GM10248 (cell line): ENCODE measurements around the gene CD74.
A peak's percentile ranks its signal among the peaks of the same experiment; 100 is the strongest.

Experiments
- CTCF ChIA-PET: fragments of 300-600 bp; sonication (Branson Sonifier 250); formaldehyde crosslinking; extraction: SDS; loops from one replicate; lab custom pipeline; 2021; ENCODE audit warnings: antibody characterized with exemption; lab: Yijun Ruan, JAX
- POLR2A ChIA-PET: fragments of 350-650 bp; sonication (Branson Sonifier 250); formaldehyde crosslinking; extraction: SDS; loops from one replicate; lab custom pipeline; 2020; ENCODE audit warnings: antibody characterized with exemption; lab: Yijun Ruan, JAX
- DNase-seq: peaks from one replicate; pipeline ENCODE4 v3.0.0; 2012; ENCODE audit errors: extremely low spot score
- TF ChIP-seq, protein P1 (sequence below): IDR thresholded peaks from 2 replicates; pipeline ENCODE4 v1.5.1; 2012; ENCODE audit warnings: mild to moderate bottlenecking, low read depth; ENCODE audit errors: extremely low read depth, missing control alignments, control extremely low read depth

The CD74 gene

DNA sequence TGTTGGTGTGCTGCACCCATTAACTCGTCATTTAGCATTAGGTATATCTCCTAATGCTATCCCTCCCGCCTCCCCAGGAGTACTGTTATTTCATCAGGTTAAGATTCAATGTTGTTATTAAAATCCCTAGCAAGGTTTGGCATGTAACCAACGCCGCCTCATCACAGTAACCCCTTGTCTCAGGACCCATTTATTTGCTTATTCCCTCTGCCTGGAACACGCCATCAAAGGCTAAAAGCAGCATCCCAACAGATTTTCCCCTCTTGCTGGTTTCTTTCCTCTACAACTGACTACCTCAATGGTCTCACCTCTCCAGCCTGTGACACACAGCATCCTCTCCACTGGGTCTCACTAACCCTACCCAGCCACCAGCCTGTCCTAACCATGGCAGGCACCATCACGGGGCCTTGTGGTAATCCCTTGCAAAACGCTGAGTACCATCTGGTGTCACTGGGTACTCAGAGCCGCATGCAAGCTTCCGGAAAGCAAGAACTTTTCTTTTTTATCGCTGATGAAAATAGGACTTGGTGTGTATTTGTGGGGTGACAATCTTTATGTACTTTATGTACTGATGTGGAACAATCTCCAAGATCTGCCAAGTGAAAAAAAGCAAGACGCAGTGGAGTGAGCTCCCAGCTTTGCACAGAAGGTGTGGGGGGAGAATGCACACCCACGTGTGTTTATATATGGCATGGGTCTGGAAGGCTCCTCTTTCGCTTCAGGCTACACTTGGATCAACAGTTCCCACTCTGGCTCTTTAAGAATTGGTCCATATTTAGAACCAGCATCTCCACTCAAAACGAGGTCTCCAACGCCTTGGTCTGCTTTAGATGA, 30.7 kb upstream of the CD74 start:
- ChIA-PET CTCF (interaction anchor here (1.0 to 16.0 kb wide), 4 partner anchors 7 to 44 kb away, joined by 4 to 222 read pairs (median 6); no protein-coding TSS in a partner anchor), POLR2A (interaction anchor here (1.4 kb wide), 1 partner anchor 31 kb away, joined by 3 read pairs; the partner anchor contains the start of gene CD74)
- TF ChIP-seq, protein P1, sequence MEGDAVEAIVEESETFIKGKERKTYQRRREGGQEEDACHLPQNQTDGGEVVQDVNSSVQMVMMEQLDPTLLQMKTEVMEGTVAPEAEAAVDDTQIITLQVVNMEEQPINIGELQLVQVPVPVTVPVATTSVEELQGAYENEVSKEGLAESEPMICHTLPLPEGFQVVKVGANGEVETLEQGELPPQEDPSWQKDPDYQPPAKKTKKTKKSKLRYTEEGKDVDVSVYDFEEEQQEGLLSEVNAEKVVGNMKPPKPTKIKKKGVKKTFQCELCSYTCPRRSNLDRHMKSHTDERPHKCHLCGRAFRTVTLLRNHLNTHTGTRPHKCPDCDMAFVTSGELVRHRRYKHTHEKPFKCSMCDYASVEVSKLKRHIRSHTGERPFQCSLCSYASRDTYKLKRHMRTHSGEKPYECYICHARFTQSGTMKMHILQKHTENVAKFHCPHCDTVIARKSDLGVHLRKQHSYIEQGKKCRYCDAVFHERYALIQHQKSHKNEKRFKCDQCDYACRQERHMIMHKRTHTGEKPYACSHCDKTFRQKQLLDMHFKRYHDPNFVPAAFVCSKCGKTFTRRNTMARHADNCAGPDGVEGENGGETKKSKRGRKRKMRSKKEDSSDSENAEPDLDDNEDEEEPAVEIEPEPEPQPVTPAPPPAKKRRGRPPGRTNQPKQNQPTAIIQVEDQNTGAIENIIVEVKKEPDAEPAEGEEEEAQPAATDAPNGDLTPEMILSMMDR = no peak
- DNase-seq = no peak

DNA sequence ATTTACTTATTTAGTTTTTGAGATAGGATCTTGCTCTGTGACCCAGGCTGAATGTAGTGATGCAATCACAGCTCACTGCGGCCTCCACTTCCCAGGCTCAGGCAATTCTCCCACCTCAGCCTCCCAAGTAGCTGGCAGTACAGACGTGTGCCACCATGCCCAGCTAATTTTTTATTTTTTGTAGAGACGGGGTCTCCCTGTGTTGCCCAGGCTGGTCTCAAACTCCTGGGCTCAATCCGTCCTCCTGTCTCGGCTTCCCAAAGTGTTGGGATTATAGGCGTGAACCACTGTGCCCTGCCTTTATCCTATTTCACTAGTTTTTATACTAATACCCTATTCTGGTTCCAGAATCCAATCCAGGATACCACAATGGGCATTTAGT, 30.0 kb upstream of the CD74 start:
- ChIA-PET CTCF (interaction anchor here (1.6 to 16.0 kb wide), 2 partner anchors 16 to 42 kb away, joined by 6 to 222 read pairs; no protein-coding TSS in a partner anchor), POLR2A (interaction anchor here (0.6 to 1.4 kb wide), 2 partner anchors 30 to 33 kb away, joined by 3 read pairs; partner anchors contain the start of gene CD74)
- no peak for DNase-seq
- TF ChIP-seq, protein P1 = no peak

DNA sequence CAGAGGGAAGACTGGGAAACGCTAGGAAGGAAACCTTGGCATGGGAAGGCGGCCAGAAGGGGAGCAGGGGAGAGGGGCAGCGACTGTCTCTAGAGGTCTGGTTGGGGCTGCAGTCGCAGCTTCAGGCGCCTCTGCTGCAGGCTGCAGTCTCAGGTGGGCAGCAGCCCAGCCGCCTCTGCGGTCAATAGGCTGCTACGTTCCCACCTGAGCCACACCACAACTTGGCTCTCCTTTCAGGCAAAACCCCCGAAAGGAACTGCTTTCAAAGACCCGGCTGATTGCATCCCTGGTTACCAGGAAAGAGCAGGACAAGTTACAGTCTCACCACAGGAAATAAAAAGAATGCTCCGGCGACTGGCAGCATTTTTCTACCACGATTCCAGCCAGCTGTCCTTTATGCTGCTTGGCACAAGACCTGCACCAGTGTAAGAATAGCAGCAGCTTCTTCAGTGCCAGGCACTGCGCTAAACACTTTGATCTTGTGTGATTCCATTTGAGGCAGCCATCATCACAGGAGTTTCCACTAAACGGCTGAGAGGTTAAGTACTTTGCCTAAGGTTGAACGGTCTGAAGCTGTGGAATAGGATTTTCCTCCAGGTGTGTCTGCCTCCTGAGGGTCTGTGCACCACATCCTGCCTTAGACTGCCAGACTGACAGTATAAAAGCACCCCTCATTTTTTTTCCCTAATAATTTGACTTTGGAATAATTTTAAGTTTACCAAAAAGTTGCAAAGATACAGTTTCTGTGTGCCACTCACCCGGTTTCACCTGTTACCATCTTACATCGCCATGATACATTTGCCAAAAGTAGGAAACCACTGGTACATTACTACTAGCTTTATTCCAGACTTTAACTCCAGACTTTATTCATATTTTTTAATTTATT, 29.3 kb upstream of the CD74 start:
- no peak for DNase-seq
- ChIA-PET POLR2A (interaction anchor here (0.6 to 1.4 kb wide), 2 partner anchors 29 to 33 kb away, joined by 3 read pairs; partner anchors contain the start of gene CD74), CTCF (interaction anchor here (1.6 to 16.0 kb wide), 3 partner anchors 8 to 41 kb away, joined by 6 to 222 read pairs (median 26); partner anchors contain the start of gene RPS14)
- TF ChIP-seq, protein P1 = no peak

DNA sequence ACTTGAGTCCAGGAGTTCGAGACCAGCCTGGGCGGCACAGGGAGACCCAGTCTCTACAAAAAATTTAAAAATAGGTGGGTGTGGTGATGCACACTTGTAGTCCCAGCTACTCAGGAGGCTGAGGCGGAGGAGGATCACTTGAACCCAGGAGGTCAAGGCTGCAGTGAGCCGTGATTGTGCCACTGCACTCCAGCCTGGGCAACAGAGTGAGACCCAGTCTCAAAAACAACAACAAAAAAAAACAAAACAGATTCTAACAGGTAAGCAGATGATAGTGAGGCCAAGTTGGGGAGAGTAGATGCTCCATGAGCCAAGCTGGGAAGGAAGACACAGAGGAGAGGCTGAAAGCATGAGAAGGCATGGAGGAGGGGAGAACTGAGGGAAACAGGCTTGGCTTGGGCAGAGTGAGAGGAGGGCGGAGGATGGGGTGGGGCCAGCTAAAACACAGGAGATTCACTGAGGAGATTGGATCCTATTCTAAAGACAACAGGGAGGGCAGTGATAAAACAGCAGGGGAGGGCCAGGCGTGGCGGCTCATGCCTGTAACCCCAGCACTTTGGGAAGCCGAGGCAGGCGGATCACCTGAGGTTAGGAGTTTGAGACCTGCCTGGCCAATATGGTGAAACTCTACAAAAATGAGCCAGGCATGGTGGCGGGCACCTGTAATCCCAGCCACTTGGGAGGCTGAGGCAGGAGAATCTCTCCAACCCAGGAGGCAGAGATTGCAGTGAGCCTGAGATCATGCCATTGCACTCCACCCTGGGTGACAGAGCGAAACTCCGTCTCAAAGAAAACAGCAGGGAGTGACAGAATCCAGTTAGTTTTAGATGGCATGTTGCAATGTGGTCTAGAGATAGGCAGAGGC, 28.5 kb upstream of the CD74 start:
- ChIA-PET POLR2A (interaction anchor here (0.9 kb wide), 1 partner anchor 30 kb away, joined by 3 read pairs; no protein-coding TSS in a partner anchor), CTCF (interaction anchor here (1.6 to 16.0 kb wide), 3 partner anchors 9 to 40 kb away, joined by 6 to 222 read pairs (median 26); partner anchors contain the start of gene RPS14)
- TF ChIP-seq, protein P1 = no peak
- DNase-seq = no peak

DNA sequence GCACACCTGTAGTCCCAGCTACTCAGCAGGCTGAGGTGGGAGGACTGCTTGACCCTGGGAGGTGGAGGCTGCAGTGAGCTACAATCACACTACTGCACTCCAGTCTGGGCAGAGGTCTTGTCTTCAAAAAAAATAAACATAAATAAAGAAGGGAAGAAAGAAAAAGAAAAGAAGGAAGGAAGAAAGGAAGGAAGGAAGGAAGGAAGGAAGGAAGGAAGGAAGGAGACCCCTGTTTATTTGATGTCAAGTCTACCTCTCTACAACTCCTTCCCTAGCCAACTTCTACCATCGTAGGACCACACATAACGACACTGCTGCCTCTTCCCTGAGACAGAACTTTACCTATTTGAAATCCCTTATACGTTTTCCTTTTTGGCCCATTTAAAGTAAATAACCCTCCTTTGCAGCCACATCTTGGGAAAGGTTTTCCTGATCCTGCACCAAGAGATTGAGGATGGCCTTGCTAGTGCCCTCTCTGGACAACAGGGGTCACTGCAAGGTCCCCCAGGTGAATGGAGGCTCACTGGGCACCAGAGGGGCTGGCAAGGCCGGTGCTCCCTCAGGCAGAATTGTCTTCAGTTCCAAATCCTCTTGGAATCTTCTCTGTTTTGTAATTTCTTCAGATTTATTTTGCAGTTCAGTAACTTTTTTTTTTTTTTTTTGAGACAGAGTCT, 26.3 kb upstream of the CD74 start:
- CTCF ChIA-PET = interaction anchor here (1.1 to 16.0 kb wide), 7 partner anchors 8 to 38 kb away, joined by 3 to 222 read pairs (median 24); partner anchors contain the start of genes CD74 and RPS14
- DNase-seq = no peak
- POLR2A ChIA-PET = interaction anchor here (1.3 kb wide), 1 partner anchor 23 kb away, joined by 3 read pairs; no protein-coding TSS in a partner anchor
- TF ChIP-seq, protein P1 = peak; percentile 43
